Measurements from ENCODE around the gene YPEL4. TPM values are rescaled to one million over a fixed set of nuclear protein-coding genes. Genes with fewer than 3 reads are reported as not detected.

YPEL4 gene
- total RNA-seq, 1 donor from 2014 or later, result 6.9 TPM

DNA sequence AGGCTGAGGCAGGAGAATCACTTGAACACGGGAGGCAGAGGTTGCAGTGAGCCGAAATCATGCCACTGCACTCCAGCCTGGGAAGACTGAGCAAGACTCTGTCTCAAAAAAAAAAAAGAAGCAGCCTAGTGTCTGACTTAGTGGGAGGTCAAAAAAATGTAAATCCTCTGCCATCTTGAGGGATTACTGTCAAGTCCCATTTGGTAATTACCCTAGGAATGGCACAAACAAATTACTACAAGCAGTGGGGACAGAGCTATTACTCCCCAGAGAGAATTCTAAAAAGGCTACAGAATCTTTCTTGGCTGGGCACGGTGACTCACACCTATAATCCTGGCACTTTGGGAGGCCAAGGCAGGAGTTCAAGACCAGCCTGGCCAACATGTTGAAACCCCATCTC is 48.4 kb downstream of the YPEL4 start:
- Histone ChIP-seq H3K27ac (no peak overlapping the region), H3K27me3 (no peaks in the 10 kb centered on the region), H3K36me3 (peaks cover 27% of the 10 kb centered on the region), H3K9me3 (no peaks in the 10 kb centered on the region), H3K4me3 (no peak overlapping the region), H3K4me1 (peaks cover 8% of the 10 kb centered on the region)
- no peak for ATAC-seq
- DNase-seq, result no peak
- TF ChIP-seq, protein P1, sequence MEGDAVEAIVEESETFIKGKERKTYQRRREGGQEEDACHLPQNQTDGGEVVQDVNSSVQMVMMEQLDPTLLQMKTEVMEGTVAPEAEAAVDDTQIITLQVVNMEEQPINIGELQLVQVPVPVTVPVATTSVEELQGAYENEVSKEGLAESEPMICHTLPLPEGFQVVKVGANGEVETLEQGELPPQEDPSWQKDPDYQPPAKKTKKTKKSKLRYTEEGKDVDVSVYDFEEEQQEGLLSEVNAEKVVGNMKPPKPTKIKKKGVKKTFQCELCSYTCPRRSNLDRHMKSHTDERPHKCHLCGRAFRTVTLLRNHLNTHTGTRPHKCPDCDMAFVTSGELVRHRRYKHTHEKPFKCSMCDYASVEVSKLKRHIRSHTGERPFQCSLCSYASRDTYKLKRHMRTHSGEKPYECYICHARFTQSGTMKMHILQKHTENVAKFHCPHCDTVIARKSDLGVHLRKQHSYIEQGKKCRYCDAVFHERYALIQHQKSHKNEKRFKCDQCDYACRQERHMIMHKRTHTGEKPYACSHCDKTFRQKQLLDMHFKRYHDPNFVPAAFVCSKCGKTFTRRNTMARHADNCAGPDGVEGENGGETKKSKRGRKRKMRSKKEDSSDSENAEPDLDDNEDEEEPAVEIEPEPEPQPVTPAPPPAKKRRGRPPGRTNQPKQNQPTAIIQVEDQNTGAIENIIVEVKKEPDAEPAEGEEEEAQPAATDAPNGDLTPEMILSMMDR (IDR thresholded peaks at IDR 0.05), result no peak
- intact Hi-C loops (cut with DNase I), result no loop called here

DNA sequence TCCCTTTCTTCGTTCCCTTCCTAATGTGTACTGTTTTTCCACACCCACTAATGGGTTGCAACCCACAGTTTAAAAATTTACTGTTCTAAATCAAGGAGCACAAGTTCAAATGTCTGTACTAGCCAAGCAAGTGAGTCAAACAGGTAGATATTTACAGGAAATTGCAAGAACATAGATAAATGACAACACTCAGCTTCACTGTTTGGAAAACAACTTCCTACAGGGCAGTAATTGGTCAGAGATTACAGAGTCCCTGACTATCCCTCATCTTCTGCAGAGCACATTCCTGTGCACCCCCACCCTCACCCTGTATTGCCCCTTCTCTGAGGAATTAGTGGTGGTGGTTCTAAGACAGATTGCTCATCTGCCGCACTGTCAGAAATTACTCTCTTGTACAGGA is 50.3 kb downstream of the YPEL4 start:
- H3K27me3 ChIP-seq, result no peaks in the 10 kb centered on the region
- H3K9me3 ChIP-seq, result no peaks in the 10 kb centered on the region
- DNase-seq (no peak), ATAC-seq (no peak)
- peak overlapping the region; percentile 60 for H3K4me3 ChIP-seq
- TF ChIP-seq, protein P1 (IDR thresholded peaks at IDR 0.05), result no peak
- H3K4me1 ChIP-seq, result peaks cover 8% of the 10 kb centered on the region
- H3K36me3 ChIP-seq, result peaks cover 14% of the 10 kb centered on the region
- intact Hi-C loops (cut with DNase I), result no loop called here
- H3K27ac ChIP-seq, result peak overlapping the region; percentile 91

DNA sequence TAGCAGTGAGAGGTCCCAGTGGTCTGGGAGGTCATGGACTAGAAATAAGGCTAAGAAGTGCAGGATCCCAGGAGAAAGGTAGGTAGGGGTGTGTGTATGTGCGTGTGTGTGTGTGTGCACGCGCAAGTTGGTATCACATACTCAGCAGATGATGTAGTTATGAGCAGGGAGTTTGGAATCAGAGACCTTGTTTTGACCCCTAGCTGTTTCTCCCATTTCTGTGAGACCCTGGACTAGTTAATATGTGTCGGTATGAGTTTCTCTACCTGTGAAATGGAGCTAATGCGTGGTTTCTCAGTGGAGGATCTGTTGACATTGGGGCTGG is 50.9 kb downstream of the YPEL4 start:
- intact Hi-C loops (cut with DNase I), result no loop called here
- no peaks in the 10 kb centered on the region for H3K9me3 ChIP-seq

DNA sequence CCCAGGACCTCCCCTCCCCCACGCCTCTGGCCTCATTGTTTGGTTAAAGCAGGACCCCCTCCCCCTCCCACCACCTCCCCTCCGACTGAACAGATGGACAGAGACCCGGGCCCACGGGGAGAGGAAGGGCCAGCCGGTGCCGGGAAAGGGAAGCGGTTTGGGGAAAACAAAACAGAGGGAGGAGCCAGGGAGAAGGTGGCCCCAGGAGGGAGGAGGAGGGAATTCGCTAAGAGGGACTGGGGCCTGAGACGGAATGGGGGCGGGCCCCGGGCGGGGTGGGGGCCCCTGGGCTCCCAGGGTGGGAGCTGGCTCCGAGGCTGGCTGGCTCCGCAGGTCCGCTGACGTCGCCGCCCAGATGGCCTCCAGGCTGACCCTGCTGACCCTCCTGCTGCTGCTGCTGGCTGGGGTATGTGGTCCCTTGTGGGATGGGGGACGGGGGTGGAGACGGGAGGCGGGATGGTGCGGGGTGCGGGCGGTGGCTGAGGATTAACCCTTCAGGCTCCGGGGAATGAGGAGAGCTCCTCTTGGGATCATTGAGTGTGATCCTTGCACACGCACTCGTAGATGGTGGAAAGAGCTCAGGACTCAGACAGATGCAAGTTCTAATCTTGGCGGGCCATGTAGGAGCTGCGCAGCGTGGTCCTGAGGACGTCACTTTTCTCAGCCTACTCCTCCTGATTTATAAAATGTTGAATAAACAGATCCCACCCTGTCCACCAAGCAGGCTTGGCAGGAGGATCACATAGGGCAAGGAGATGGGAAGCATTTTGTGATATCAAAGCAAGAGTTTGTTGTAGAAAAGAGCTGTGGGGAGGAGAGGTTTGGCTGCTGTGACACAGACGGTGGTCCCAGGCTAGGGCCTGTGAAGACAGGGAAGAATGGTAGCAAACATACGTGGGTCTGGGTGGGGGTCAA is 51.5 kb downstream of the YPEL4 start:
- TF ChIP-seq, protein P1 (IDR thresholded peaks at IDR 0.05), result no peak
- H3K9me3 ChIP-seq, result no peaks in the 10 kb centered on the region
- ATAC-seq (peak; percentile 96), DNase-seq (peak; percentile 88)
- peaks cover 8% of the 10 kb centered on the region for H3K4me1 ChIP-seq
- H3K27me3 ChIP-seq, result no peaks in the 10 kb centered on the region
- H3K27ac ChIP-seq, result peak overlapping the region; percentile 91
- H3K36me3 ChIP-seq, result peaks cover 12% of the 10 kb centered on the region
- intact Hi-C loops (cut with DNase I), result no loop called here
- H3K4me3 ChIP-seq, result peak overlapping the region; percentile 60

More for the DNA sequence above, 50.9 kb downstream of the YPEL4 start:
- Histone ChIP-seq H3K27ac (peak overlapping the region; percentile 91), H3K4me3 (peak overlapping the region; percentile 60), H3K36me3 (peaks cover 14% of the 10 kb centered on the region), H3K27me3 (no peaks in the 10 kb centered on the region), H3K4me1 (peaks cover 8% of the 10 kb centered on the region)
- DNase-seq (no peak), ATAC-seq (no peak)
- TF ChIP-seq, protein P1 (IDR thresholded peaks at IDR 0.05), result no peak

DNA sequence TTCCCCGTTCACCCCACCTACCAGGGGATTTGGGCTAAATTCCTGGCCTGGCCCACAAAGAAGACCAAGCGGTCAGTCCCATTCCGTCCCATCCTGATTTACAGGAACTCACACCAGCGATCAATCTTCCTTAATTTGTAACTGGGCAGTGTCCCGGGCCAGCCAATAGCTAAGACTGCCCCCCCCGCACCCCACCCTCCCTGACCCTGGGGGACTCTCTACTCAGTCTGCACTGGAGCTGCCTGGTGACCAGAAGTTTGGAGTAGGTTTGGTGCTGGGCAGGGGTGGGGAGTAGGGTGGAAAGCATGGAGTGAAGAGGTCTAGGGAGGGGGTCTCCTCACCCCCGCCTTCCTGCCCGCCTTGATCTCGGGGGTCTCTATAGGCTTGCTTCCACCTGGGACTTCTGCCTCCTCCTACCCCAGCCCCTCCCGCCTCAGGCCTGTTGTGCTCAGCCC is 52.2 kb downstream of the YPEL4 start, which contains the start of gene SERPING1:
Gene SERPING1 (plus strand): TSS at position 225 of the 455 bp plus-strand sequence. CDS start 586 bp downstream, outside the sequence.
- Histone ChIP-seq H3K9me3 (no peaks in the 10 kb centered on the region), H3K4me1 (peaks cover 8% of the 10 kb centered on the region), H3K27me3 (no peaks in the 10 kb centered on the region), H3K4me3 (peak within 1 kb of the TSS; percentile 60), H3K36me3 (peaks cover 6% of the 10 kb centered on the region), H3K27ac (peak within 1 kb of the TSS; percentile 91)
- intact Hi-C loops (cut with DNase I), result no loop called here
- ATAC-seq, result peak; percentile 79
- DNase-seq, result peak; percentile 77
- TF ChIP-seq, protein P1 (IDR thresholded peaks at IDR 0.05), result no peak
